IPS DF 6.9 (cell line): ENCODE data around the gene PALS1.

Source experiments
- DNase-seq: peaks from one replicate; pipeline ENCODE4 v3.0.0-alpha.2; 2013; ENCODE audit warnings: low read depth, low spot score
- H3K27ac ChIP-seq: one replicate; pipeline ENCODE4 v1.5.1; 2013; ENCODE audit warnings: low read length, control low read depth
- H3K27me3 ChIP-seq: 2 replicates; pipeline ENCODE4 v1.6.1; 2013; ENCODE audit warnings: mild to moderate bottlenecking, low read length; ENCODE audit not compliant: control insufficient read depth, insufficient read depth
- H3K36me3 ChIP-seq: 2 replicates; pipeline ENCODE4 v1.6.1; 2013; ENCODE audit warnings: low read length; ENCODE audit not compliant: control insufficient read depth, insufficient read depth
- H3K4me1 ChIP-seq: 2 replicates; pipeline ENCODE4 v1.6.1; 2013; ENCODE audit warnings: low read length; ENCODE audit not compliant: control insufficient read depth, insufficient read depth
- H3K4me3 ChIP-seq: 2 replicates; pipeline ENCODE4 v1.5.1; 2013; ENCODE audit warnings: mild to moderate bottlenecking, low read length
- H3K9me3 ChIP-seq: 2 replicates; pipeline ENCODE4 v1.6.1; 2013; ENCODE audit warnings: low read length, inconsistent platforms; ENCODE audit not compliant: control insufficient read depth, insufficient read depth
- WGBS: extraction: QIAGEN DNeasy Blood & Tissue Kit; methylation state at CpG from one replicate; pipeline ENCODE4 v1.1.7; 2013; ENCODE audit warnings: mixed read lengths, missing lambda C conversion rate; ENCODE audit not compliant: insufficient read length, insufficient coverage; 5-methylcytosine and 5-hydroxymethylcytosine counted together

PALS1 gene

GRCh38 chr14:67241411-67242167 is at the start of gene PALS1:
Gene PALS1 (plus strand): TSS chr14:67241435. CDS start chr14:67279171, 37,736 bp downstream.
- H3K4me1 ChIP-seq, result peaks cover 1% of the 10 kb centered on the region; the same call in 1 of the 2 replicates
- H3K9me3 ChIP-seq, result no peaks in the 10 kb centered on the region
- H3K36me3 ChIP-seq, result no peaks in the 10 kb centered on the region
- DNase-seq, result no peak
- H3K27me3 ChIP-seq, result peaks cover 3% of the 10 kb centered on the region; the same call in 1 of the 2 replicates
- no CpG with 5 or more reads among the region's 64 CpGs for WGBS
- peak within 1 kb of the TSS; percentile 100 for H3K4me3 ChIP-seq
- no peak within 1 kb of the TSS for H3K27ac ChIP-seq

GRCh38 chr14:67191768-67192290 is 49.4 kb upstream of the PALS1 start:
- H3K27me3 ChIP-seq, result no peaks in the 10 kb centered on the region
- no peak overlapping the region for H3K27ac ChIP-seq
- H3K4me1 ChIP-seq, result no peaks in the 10 kb centered on the region
- H3K36me3 ChIP-seq, result no peaks in the 10 kb centered on the region
- no peak overlapping the region for H3K4me3 ChIP-seq
- DNase-seq, result no peak
- no CpG with 5 or more reads among the region's 8 CpGs for WGBS
- no peaks in the 10 kb centered on the region for H3K9me3 ChIP-seq

- H3K4me1 ChIP-seq, result no peaks in the 10 kb centered on the region
- no peak overlapping the region for H3K27ac ChIP-seq
- H3K9me3 ChIP-seq, result no peaks in the 10 kb centered on the region
- DNase-seq, result no peak
- no peaks in the 10 kb centered on the region for H3K27me3 ChIP-seq
- WGBS, result no CpG with 5 or more reads among the region's 2 CpGs
- no peaks in the 10 kb centered on the region for H3K36me3 ChIP-seq
- H3K4me3 ChIP-seq, result no peak overlapping the region
Measured at GRCh38 chr14:67192366-67192765, 48.9 kb upstream of the PALS1 start.

GRCh38 chr14:67195279-67195678 is 46.0 kb upstream of the PALS1 start:
- no peak overlapping the region for H3K27ac ChIP-seq
- H3K36me3 ChIP-seq, result no peaks in the 10 kb centered on the region
- H3K4me1 ChIP-seq, result no peaks in the 10 kb centered on the region
- no CpG with 5 or more reads among the region's 2 CpGs for WGBS
- H3K9me3 ChIP-seq, result no peaks in the 10 kb centered on the region
- H3K27me3 ChIP-seq, result no peaks in the 10 kb centered on the region
- no peak for DNase-seq
- no peak overlapping the region for H3K4me3 ChIP-seq

GRCh38 chr14:67199016-67199415 is 42.2 kb upstream of the PALS1 start:
- DNase-seq, result no peak
- no peak overlapping the region for H3K27ac ChIP-seq
- H3K9me3 ChIP-seq, result no peaks in the 10 kb centered on the region
- H3K27me3 ChIP-seq, result no peaks in the 10 kb centered on the region
- H3K4me1 ChIP-seq, result no peaks in the 10 kb centered on the region
- no peaks in the 10 kb centered on the region for H3K36me3 ChIP-seq
- no CpG with 5 or more reads among the region's 6 CpGs for WGBS
- no peak overlapping the region for H3K4me3 ChIP-seq

- Histone ChIP-seq H3K4me1 (no peaks in the 10 kb centered on the region), H3K27me3 (no peaks in the 10 kb centered on the region), H3K36me3 (no peaks in the 10 kb centered on the region), H3K27ac (no peak overlapping the region), H3K9me3 (no peaks in the 10 kb centered on the region), H3K4me3 (no peak overlapping the region)
- DNase-seq, result no peak
- WGBS, result no CpG with 5 or more reads among the region's 8 CpGs
Measured at GRCh38 chr14:67207810-67208209, 33.4 kb upstream of the PALS1 start.

GRCh38 chr14:67218126-67218525 is 23.1 kb upstream of the PALS1 start:
- no peak overlapping the region for H3K4me3 ChIP-seq
- H3K27me3 ChIP-seq, result no peaks in the 10 kb centered on the region
- no peak for DNase-seq
- no peak overlapping the region for H3K27ac ChIP-seq
- H3K9me3 ChIP-seq, result no peaks in the 10 kb centered on the region
- no peaks in the 10 kb centered on the region for H3K4me1 ChIP-seq
- no peaks in the 10 kb centered on the region for H3K36me3 ChIP-seq
- WGBS, result no CpG with 5 or more reads among the region's 2 CpGs

- WGBS, result no CpG with 5 or more reads among the region's 6 CpGs
- Histone ChIP-seq H3K36me3 (no peaks in the 10 kb centered on the region), H3K27ac (no peak overlapping the region), H3K4me3 (no peak overlapping the region), H3K9me3 (no peaks in the 10 kb centered on the region), H3K4me1 (no peaks in the 10 kb centered on the region), H3K27me3 (no peaks in the 10 kb centered on the region)
- DNase-seq, result no peak
Measured at GRCh38 chr14:67221248-67221981, 19.8 kb upstream of the PALS1 start.

GRCh38 chr14:67221982-67222328 is 19.3 kb upstream of the PALS1 start:
- no peaks in the 10 kb centered on the region for H3K27me3 ChIP-seq
- H3K4me3 ChIP-seq, result no peak overlapping the region
- no peak overlapping the region for H3K27ac ChIP-seq

GRCh38 chr14:67225523-67225922 is 15.7 kb upstream of the PALS1 start:
- DNase-seq, result no peak
- no peak overlapping the region for H3K4me3 ChIP-seq
- no peaks in the 10 kb centered on the region for H3K9me3 ChIP-seq
- no peaks in the 10 kb centered on the region for H3K4me1 ChIP-seq
- H3K27me3 ChIP-seq, result no peaks in the 10 kb centered on the region
- no peaks in the 10 kb centered on the region for H3K36me3 ChIP-seq
- no peak overlapping the region for H3K27ac ChIP-seq
- WGBS, result no CpG with 5 or more reads among the region's 4 CpGs

More at GRCh38 chr14:67221982-67222328, 19.3 kb upstream of the PALS1 start:
- DNase-seq, result no peak
- Histone ChIP-seq H3K36me3 (no peaks in the 10 kb centered on the region), H3K4me1 (no peaks in the 10 kb centered on the region), H3K9me3 (no peaks in the 10 kb centered on the region)
- WGBS, result no CpG with 5 or more reads among the region's 4 CpGs
